NCI-H146 (cell line): Measurements from ENCODE around the gene MIXL1.
A peak's percentile ranks its signal among the peaks of the same experiment; 100 is the strongest.
"Not testable (repeated sequence)": the region's sequence is repeated elsewhere in the genome, so short reads cannot be mapped to it uniquely, and the experiment has no call there.

Source experiments
- DNase-seq: peaks from one replicate; lab custom pipeline; 2025; lab: John Stamatoyannopoulos, UW

The MIXL1 gene

DNA sequence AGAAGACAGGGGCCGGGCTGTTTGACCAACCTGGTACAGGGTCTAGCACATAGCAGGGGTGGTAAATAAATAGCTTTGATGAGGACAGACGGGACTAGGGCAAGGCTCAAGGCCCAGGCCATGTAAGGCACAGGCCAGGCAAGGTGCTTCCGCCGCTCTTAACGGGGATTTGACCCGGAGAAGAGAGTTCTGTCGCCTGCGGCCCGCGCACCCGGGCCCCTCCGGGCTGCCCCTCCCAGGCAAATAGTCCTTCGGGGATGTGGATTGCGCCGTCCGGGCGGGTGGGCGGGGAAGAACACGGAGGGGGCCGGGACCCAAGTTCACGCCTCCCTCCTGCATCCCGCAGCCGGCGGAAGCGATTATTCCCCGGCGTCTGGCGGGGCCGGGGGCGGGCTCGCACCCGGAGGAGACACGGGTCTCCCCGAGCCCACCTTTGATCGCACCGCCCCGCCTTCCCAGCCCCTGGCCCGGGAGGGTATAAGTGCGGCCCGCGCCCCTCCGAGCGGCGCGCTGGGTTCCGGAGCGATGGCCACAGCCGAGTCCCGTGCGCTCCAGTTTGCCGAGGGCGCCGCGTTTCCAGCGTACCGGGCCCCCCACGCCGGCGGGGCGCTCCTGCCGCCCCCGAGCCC lies at the start of gene MIXL1:
MIXL1 (plus strand) TSS at position 508 of the 629 bp plus-strand sequence; CDS start at position 526, 18 bp downstream.
- DNase-seq = peak; percentile 32

DNA sequence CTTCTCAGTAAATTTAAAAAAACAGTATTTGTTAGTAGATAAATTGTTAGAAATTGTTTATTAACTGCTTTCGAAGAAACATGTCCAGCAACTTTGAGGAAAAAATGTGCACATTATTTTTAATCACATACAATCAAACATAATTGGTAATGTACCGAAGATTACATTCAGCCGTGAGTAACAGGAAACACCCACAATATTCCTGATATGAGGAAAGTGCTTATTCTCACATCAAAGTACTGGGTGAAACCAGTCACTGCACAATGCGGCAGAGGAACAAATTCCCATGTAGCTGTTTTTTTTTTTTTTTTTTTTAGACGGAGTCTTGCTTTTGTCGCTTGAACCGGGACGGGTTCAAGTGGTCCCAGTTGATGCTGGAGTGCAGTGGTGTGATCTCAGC lies 46.6 kb upstream of the MIXL1 start:
- DNase-seq = no peak

DNA sequence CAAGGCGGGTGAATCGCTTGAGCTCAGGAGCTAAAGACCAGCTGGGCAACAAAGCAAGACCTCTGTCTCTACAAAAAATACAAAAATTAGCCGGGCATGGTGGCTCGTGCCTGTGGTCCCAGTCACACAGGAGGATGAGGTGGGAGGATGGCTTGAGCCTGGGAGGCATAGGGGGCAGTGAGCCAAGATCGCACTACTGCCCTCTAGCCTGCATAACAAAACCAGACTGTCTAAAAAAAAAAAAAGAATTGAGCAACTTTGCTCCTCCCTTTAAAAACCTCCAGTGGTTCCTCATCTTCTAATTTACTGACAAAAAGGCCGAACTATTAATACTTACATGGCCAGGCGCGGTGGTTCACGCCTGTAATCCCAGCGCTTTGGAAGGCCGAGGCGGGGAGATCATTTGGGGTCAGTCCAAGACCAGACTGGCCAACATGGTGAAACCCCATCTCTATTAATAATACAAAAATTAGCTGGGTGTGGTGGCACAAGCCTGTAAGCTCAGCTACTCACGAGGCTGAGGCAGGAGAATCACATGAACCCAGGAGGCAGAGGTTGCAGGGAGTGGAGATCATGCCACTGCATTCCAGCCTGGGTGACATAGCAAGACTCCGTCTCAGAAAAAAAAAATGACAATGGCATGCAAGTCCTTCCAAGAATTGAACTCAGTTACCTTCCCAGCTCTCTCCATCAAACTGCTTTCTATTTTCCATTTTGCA lies 41.3 kb upstream of the MIXL1 start:
- DNase-seq = no peak

DNA sequence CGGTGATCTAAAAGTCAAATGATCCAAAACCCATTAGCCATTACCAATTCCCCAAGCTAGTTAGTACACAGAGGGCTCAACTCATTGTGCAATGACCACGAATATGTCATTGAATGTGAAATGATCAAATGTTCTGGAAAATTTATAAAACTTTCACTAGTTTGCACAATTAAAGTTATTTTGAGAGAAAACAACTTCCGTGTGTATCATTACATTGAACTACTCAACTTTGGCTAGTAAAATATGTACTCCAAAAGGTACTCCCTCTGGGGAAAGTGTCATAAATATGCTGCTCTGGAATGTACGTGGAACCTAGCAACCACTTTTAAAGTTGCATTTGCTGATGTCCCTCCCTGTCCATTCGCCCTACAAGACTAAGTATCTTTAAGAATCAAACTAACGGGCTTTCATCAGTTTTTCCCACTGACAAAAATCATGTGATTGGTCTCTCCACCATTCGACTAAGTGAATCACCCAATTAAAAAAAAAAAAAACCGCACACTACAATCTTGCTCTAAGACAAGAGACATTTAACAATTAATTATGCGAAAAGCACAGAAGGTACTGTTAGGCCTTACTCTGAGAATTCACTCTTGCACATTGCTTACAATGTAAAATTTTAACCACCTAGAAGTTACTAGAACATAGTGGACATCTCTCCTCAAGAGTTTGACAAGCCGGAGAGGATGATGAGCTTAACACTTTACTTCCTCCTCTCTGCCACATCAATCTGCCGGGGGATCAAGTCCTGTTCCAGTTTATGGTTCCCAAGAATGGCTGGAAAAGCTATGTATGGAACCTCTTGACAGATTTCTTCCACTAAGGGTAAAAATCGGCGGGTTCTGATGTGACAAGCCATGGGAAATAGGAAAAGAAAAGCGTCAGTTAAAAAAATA lies 38.1 kb upstream of the MIXL1 start:
- no peak for DNase-seq

DNA sequence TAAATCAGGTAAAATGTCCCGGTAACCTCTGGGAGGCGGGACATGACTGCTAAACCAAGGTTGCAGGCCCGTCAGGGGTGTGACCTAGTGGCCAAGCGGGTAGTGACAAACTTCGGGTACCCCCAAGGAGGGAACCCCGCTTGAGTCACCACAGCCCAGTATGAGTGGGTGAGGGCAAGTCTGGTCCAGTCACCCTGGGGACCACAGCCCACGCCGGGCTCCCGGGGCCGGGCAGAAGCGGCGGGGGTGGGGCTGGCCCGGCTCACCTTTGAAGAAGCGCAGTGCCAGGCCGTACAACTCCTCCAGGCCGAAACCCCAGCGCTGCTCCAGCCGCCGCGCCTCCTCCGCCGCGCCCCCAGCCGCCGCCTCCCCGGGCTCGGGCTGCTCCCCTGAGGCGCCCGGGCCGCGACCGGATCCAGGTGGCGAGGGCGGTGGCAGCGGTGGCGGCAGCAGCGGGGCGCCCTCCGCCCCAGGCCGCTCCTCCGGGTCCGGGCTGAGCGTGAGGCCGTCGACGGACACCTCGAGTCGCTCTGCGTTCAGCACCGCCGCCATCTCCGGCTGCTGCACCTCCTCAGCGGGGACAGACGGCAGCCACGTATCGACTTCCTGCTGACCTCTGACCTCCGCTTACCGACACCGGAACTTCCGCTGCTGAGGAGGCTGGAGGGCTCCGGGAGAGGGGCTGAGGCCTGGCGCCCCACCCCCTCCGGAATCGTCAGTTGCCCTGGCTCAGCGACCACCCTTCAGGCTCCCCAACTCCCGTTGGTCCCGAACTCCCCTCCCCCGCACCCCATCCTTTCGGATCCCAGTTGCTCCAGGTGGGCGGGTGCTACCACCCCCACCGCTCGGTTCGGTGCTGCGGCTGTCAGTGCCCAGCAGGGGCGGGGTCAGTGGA lies 37.1 kb upstream of the MIXL1 start, which contains the start of gene ACBD3:
ACBD3 (minus strand) TSS at position 618 of the 895 bp plus-strand sequence; CDS start at position 552, 66 bp downstream.
- peak; percentile 92 for DNase-seq

DNA sequence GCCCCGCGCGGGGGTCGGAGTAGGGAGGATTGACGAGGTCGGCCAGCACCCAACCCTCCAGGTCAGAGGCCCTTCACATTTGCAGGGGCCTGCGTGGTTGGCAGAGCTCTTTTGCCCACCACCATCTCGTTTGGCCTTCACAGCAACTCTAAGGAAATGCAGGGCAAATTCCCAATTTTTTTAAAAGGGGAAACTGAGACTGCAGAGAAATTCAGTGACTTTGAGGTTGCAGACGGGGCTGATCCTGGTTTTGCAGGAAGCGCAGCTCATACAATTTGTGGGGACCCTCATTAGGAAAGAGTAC lies 36.5 kb upstream of the MIXL1 start:
- DNase-seq = no peak

DNA sequence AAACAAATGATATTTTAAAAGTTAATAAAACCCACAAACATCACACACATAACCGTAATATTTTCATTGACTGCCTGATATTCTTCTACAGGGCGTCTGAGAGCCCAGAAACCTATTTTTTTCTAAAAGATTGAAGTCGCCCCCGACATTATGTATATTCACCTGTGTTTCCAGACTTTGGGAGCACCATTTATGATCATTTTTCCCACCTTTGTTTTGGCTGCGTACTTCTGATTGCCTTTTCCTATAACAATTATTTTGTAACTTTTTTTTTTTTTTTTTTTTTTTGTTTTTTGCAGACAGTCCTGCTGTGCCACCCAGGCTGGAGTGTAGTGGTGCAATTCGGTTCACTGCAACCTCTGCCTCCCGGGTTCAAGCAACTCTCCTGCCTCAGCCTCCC lies 36.1 kb upstream of the MIXL1 start:
- no peak for DNase-seq

DNA sequence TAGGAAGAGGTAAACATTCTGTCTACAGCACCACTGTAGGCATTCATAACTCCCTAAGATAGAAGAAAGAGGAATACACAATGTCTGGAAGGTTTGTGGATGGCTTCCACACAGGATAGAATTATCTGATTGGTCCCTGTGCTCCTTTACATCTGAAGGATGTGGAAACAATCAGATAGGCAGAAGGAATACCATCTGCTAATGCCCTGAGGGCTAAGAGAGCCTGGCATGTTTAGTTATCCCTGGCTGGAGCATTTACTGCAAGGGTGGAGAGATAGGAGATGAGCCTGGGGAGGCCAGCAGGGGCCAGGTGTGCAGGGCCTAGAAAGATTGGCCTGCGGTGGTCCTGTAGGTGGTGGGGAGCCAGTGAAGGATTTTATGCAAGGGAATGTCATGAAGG lies 28.3 kb upstream of the MIXL1 start:
- DNase-seq = peak; percentile 73

DNA sequence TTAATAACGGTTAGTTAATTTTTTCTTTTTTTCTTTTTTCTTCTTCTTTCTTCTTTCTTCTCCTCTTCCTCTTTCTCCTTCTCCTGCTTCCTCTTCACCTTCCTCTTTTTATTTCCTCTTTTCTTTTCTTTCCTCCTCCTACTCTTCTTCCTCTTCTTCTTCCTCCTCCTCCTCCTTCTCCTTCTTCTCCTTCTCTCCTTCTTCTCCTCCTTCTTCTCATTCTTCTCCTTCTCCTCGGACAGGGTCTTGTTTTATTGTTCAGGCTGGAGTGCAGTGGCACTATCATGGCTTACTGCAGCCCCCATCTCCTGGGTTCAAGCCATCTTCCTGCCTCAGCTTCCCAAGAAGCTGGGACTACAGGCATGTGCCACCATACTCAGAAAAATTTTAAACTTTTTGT lies 23.5 kb upstream of the MIXL1 start:
- no peak for DNase-seq

DNA sequence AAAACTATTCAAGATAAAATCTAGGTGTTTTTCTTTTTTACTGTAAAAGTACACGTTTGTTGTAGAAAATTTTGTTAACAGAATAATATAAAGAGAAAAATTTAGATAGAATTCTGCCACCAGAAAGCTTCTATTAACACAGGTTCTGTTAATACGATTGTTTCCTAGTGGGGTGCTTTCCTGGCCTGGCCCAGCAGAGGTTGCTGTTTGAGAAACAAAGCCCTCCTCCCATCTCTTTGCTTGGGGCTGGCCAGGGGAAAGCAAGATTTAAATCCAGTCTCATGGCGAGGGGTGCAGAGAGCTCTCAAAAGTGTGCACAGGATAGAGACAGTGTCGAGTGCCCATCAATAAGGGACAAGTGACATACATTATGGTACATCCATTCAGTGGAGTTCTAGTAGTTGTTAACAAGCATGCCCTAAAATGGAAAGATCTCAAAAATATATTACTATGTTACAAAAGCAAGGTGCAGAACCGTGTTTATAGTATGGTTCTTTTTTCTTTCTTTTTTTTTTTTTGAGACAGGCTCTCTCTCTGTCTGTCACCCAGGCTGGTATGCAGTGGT lies 22.4 kb upstream of the MIXL1 start:
- DNase-seq = no peak

DNA sequence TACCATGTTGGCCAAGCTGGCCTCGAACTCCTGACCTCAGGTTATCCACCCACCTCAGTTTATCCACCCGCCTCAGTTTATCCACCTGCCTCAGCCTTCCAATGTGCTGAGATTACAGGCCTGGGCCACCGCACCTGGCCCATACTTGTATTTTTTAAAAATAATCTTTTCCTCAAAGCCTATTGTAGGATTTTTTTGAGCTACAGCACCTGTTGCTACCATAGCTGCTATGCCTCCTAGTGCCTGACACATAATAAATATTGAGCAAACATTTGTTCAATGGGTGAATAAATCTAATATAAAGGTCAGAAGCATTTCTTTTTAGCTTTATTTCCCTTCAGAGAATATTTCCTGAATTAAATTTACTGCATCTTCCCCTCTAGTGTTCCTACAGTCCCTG lies 21.2 kb upstream of the MIXL1 start:
- DNase-seq = no peak

DNA sequence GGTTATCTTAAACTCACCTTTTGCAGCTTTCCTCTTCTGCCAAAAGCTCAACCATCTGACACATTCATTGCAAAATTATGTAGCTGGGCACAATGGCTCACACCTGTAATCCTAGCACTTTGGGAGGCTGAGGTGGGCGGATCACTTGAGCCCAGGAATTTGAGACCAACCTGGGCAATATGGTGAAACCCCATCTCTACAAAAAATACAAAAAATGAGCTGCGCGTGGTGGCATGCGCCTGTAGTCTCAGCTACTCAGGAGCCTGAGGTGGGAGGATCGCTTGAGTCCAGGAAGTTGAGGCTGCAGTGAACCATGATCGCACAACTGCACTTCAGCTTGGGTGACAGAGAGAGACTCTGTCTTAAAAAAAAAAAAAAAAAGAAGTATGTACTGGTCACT lies 20.8 kb upstream of the MIXL1 start:
- not testable (repeated sequence) for DNase-seq

DNA sequence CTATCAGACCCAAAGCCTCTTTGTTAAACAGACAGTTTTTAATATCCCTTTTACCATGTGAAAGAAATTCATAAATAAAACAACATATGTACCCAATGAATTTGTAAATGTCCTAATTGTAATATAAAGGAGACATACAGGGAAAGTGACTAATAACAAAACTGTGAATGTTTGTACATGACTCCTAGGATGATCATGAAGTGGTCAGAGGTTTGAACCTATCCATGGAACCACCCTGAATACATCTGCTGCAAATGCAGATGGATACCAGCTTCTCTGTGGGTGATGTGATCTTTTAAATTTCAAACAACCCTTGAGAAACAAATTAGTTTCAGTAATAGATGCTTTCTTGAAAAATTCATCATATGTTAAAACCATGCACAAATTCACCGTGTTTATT lies 20.2 kb upstream of the MIXL1 start:
- no peak for DNase-seq

DNA sequence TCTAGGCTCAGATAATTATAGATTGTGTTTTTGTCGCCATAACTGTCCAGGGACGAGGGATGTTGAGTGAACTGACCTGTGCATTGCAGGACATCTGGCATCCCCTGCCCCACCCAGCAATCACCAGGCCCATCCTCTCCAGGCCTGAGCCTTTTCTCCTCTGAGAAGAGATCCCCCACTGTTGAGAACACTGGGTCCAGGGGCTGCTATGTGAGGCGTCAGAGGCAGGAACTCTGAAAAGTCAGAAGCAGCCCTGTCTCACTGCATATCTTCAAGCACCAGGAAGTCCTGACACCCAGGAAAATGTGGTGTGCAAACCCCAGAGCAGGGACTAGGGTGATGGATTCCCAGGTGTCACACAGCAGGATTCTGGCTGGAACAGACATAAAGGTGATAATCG lies 19.8 kb upstream of the MIXL1 start:
- no peak for DNase-seq

DNA sequence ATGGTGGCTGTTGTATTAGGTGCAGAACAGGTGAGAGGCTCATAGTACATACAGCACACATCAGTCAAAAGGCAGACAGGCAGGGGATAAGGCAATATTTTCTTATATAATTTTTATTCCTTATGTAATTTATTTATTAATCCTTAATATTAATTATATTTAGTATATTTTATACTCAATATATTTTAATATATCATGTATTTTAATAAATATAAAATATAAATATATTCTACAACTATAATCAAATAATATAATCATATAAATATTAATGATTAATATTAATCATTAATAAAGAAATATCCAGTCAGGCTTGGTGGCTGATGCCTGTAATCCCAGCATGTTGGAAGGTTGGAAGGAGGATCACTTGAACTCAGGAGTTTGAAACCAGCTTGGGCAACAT lies 19.3 kb upstream of the MIXL1 start:
- no peak for DNase-seq

DNA sequence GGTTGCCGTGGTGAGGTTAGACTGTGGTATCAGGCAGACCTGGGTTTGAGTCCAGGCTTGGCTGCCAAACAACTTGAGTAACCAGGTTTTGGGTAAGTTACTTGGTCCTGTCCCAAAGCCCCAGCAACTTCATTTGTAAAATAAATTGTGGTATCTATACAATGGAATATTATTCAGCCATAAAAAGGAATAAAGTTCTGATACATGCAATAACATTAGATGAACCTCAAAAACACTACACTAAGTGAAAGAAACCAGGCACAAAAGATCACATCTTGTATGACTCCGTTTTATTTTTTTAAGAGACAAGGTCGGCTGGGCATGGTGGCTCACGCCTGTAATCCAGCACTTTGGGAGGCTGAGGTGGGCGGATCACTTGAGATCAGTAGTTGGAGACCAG lies 16.4 kb upstream of the MIXL1 start:
- DNase-seq = no peak

DNA sequence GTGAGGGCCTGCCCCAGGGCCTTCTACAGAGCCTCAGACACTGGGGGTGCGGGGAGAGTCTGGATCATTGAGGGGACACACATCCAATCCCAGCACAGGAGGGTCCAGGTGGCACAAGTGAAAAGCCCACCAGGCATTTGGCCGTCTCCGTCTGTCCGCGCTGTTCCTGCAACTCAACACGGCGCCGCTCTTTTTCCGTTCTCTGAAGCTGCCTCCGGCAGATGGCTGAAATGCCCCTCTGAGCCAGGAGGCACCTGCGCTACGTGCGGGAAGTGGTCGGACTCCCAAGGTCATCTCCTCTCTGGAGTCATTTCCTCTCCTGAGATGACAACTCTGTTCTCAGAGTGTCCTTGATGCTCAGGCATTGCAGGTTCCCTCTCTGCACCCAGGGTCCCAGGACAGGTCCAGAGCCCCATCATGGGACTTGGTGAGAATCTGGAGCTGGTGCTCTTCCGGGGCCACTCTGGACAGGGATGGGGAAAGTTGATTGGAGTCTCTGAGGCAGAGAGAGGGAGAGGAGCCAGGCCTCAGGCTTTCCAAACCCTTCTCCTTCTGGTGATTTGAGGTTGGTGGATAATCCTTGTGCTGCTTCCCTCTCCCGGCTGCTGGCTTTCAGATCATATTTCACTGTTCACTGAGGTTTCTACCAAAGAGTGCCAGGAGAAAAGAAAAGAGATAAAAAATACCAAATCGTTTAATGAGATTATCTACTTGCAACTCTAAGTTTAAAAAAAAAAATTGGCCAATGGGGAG lies 14.0 kb upstream of the MIXL1 start:
- no peak for DNase-seq

DNA sequence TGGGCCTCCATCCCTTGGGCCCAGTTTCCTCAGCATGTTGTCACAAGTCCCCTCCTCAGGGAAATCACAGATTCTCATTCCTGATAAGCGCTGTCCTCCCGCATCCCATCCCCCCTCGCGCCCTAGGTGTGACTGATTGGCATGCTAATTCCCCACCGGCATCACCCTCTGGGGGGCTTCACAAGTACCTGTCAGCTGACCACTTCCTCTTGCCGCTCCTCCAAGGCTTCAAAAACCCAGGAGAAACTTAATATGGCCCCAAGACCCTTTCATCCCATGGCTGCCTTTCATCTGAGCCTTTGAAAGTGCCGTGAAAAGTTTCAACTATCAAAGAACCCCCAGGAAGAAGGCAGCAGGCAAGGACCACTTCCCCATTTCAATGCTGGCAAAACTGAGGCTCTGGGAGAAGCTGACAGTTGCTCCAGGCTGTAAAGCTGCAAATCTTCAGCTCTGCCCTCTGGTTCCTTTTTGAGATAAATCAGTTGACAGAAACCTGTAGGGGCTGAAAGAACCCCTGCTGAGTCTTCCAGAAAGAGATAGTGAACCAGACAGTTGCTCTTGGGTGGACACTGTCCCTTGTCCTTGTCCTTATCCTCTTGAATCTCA lies 12.8 kb upstream of the MIXL1 start:
- DNase-seq = peak; percentile 6

DNA sequence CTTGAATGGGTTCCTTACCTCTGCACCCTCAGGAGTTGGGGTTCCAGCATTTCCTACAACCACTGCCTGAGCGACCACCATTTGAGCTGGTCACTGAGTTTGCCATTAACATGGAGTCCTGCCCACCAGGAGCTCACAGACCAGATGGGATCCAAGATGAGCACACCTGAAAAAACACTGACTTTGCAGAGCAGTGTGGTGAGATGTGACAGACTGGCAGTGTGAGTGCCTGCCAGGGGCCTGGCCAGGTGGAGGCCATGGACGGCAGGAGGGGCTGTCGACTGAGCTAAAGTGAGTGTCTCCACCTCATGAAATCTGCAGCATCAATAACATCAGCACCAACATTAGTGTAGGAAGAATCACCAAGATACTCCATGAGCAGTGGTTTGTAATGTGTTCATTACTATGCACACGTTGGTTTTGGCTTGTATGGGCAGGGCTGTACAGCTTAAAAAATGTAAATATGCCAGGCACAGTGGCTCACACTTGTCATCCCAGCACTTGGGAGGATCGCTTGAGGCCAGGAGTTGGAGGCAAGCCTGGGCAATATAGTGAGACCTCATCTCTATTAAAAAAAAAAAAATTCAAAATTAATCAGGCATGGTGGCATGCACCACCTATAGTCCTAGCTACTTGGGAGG lies 12.2 kb upstream of the MIXL1 start:
- DNase-seq = no peak

DNA sequence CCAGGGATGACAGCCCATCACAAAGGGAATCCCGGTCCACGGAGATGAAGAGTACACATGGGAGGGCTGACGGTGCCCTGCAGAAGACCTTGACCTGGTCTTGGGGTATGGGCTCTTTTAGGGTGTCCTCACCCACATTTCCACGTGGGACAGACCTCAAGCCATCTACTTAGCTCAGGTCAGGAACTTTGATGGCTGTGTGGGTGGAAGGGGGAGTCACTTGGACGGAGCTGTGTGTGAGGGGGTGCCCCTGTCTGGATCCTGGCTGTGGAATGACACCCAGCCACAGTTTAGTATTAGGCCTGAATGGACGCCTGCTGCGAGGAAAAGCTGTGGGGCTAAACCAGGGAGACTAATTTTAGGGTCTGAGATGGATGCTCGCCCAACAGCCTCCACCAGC lies 10.9 kb upstream of the MIXL1 start:
- DNase-seq = no peak
